Mesothelial cell of epicardium (in vitro differentiated cells): ENCODE measurements around the gene GARNL3. TPM values are rescaled to one million over a fixed set of nuclear protein-coding genes. Genes with fewer than 3 reads are reported as not detected.

ENCODE experiments used
- DNase-seq, 2 experiments: peaks; one replicate each; pipeline ENCODE4 v3.0.0; 2021; ENCODE audit warnings: low spot score in 2 of 2; ENCODE audit not compliant: unreplicated experiment in 2 of 2
- H3K27ac Mint-ChIP-seq: 2 replicates; pipeline ENCODE4 v1.8.0; 2021; ENCODE audit warnings: mixed read lengths
- H3K27me3 Mint-ChIP-seq: 2 replicates; pipeline ENCODE4 v1.8.0; 2021; ENCODE audit warnings: low read depth, mixed read lengths
- H3K36me3 Mint-ChIP-seq: 2 replicates; pipeline ENCODE4 v1.8.0; 2021; ENCODE audit warnings: mixed read lengths
- H3K4me1 Mint-ChIP-seq: 2 replicates; pipeline ENCODE4 v1.8.0; 2021; ENCODE audit warnings: mixed read lengths
- H3K4me3 Mint-ChIP-seq: 2 replicates; pipeline ENCODE4 v1.8.0; 2021; ENCODE audit warnings: mild to moderate bottlenecking, moderate library complexity, mixed read lengths
- H3K9me3 Mint-ChIP-seq: 2 replicates; pipeline ENCODE4 v1.8.0; 2021; ENCODE audit warnings: mixed read lengths
- CTCF ChIP-seq: fragments of 200-600 bp; sonication (generic); IDR thresholded peaks from one replicate; pipeline ENCODE4 v1.5.0; 2021; ENCODE audit warnings: antibody characterized with exemption; ENCODE audit not compliant: unreplicated experiment
- total RNA-seq: library from RNA; stranded (reverse); gene quantifications from 3 replicates; pipeline ENCODE4 v1.2.1, GENCODE V29; 2021

The GARNL3 gene
- total RNA-seq, 1 donor from 2014 or later: 51.5 TPM

GRCh38 chr9:127421057-127421456 is 156.5 kb downstream of the GARNL3 start:
- Mint-ChIP-seq H3K27ac (no peak overlapping the region), H3K36me3 (no peaks in the 10 kb centered on the region), H3K4me1 (peaks cover 38% of the 10 kb centered on the region), H3K4me3 (no peak overlapping the region), H3K9me3 (no peaks in the 10 kb centered on the region), H3K27me3 (no peaks in the 10 kb centered on the region)
- no peak for DNase-seq
- no peak for TF ChIP-seq CTCF

GRCh38 chr9:127422133-127422782 is 157.7 kb downstream of the GARNL3 start:
- no peak for TF ChIP-seq CTCF
- peak overlapping the region; percentile 100 for H3K27ac Mint-ChIP-seq
- no peaks in the 10 kb centered on the region for H3K9me3 Mint-ChIP-seq
- peaks cover 44% of the 10 kb centered on the region for H3K4me1 Mint-ChIP-seq
- no peaks in the 10 kb centered on the region for H3K27me3 Mint-ChIP-seq
- peaks cover 5% of the 10 kb centered on the region for H3K36me3 Mint-ChIP-seq
- DNase-seq: no peak
- H3K4me3 Mint-ChIP-seq: peak overlapping the region; percentile 98

- Mint-ChIP-seq H3K4me1 (peaks cover 42% of the 10 kb centered on the region), H3K4me3 (peak overlapping the region; percentile 98), H3K9me3 (no peaks in the 10 kb centered on the region), H3K36me3 (peaks cover 5% of the 10 kb centered on the region), H3K27ac (peak overlapping the region; percentile 100), H3K27me3 (no peaks in the 10 kb centered on the region)
- DNase-seq: no peak
- no peak for TF ChIP-seq CTCF
Measured at GRCh38 chr9:127422787-127423186, 158.2 kb downstream of the GARNL3 start.

GRCh38 chr9:127423476-127423933 is 158.9 kb downstream of the GARNL3 start:
- Mint-ChIP-seq H3K9me3 (no peaks in the 10 kb centered on the region), H3K4me1 (peaks cover 40% of the 10 kb centered on the region), H3K4me3 (peak overlapping the region; percentile 98), H3K36me3 (peaks cover 5% of the 10 kb centered on the region), H3K27ac (peak overlapping the region; percentile 100), H3K27me3 (no peaks in the 10 kb centered on the region)
- TF ChIP-seq CTCF: no peak
- no peak for DNase-seq

- no peaks in the 10 kb centered on the region for H3K9me3 Mint-ChIP-seq
- TF ChIP-seq CTCF: no peak
- peaks cover 5% of the 10 kb centered on the region for H3K36me3 Mint-ChIP-seq
- peak; percentile 89 to 96 for DNase-seq
- peaks cover 37% of the 10 kb centered on the region for H3K4me1 Mint-ChIP-seq
- H3K27me3 Mint-ChIP-seq: no peaks in the 10 kb centered on the region
- H3K4me3 Mint-ChIP-seq: peak within 1 kb of the TSS; percentile 98
- peak within 1 kb of the TSS; percentile 100 for H3K27ac Mint-ChIP-seq
Measured at GRCh38 chr9:127423934-127424675, 159.5 kb downstream of the GARNL3 start, which contains the start of gene ZNF79. Gene ZNF79 (plus strand): TSS chr9:127424382. CDS start chr9:127424788, 406 bp downstream.
